GM18505 (cell line): ENCODE data around the gene CKAP2.
"Not testable (repeated sequence)": the region's sequence is repeated elsewhere in the genome, so short reads cannot be mapped to it uniquely, and the experiment has no call there.

ENCODE experiments used
- ATAC-seq: cut with Tn5 transposase; IDR thresholded peaks from one replicate; pipeline ENCODE4 v1.9.1; 2021; ENCODE audit not compliant: unreplicated experiment
- POLR2A ChIP-seq: IDR thresholded peaks from 4 replicates; pipeline ENCODE4 v1.6.1; 2011; ENCODE audit warnings: borderline replicate concordance; ENCODE audit not compliant: insufficient read depth, insufficient read length; ENCODE audit errors: extremely low read depth

Gene CKAP2

DNA sequence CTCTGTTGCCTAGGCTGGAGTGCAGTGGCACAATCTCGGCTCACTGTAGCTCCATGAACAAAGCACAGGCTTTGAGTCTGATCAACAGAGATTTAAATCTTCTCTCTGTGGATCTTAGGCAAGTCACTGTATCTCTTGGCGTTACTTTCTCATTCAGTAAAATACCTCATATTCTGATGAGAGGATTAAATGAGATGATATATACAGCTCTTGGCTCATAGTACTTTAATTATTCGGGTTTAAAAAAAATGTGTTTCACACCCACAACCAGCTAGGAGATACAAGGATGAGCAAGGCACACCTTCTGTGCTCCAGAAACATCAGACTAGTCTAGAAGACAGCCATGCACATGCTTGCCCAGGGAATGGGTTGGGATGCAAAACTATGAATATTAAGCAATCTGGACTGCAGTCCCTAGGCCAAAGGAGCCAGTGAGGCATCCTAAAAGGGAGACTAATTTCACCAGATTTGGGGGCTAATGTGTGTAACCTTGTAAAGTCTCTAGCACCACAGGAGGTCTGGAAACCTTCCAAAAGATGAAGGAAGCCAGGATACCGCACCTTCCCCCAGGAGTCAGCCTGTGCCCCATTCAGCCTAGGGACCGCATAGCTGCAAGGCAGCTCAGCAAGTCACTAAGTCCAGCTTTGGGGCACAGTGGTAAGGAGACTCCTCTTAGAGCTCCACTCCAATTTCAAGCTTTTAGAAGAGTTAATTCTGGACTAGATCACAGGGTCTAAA, 7.3 kb upstream of the CKAP2 start:
- ATAC-seq = no peak
- no peak for TF ChIP-seq POLR2A

DNA sequence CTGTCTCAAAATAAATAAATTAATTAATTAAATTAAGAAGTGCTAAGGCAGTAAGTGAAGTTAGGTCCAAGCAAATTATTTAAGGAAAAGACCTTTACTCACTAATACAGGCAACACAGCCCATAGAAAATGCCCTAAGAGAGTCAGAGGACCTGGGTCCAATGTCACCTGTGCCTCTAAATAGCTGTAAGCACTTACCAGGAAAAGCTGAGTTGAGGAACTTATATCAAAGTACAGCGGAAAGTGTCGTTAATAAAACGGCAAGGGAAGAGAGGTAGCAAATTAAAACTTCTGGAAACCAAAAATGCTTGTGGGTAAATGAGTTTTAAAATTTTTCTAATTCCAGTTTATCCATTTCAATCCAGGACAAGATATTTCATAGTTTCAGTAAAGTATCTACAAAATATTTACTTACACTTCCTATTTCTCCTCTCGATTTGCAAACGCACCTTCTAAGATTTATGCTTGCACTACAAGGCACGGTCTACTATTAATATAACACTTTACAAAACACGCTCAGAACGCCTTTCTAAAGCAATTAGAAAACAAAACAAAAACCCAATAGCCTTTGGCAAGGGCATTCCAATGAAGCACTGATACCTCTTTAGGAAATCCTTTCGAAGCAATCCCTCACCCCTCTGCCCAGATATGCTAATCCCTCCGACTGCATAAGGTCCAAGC, 5.8 kb upstream of the CKAP2 start:
- ATAC-seq = no peak
- TF ChIP-seq POLR2A = no peak

DNA sequence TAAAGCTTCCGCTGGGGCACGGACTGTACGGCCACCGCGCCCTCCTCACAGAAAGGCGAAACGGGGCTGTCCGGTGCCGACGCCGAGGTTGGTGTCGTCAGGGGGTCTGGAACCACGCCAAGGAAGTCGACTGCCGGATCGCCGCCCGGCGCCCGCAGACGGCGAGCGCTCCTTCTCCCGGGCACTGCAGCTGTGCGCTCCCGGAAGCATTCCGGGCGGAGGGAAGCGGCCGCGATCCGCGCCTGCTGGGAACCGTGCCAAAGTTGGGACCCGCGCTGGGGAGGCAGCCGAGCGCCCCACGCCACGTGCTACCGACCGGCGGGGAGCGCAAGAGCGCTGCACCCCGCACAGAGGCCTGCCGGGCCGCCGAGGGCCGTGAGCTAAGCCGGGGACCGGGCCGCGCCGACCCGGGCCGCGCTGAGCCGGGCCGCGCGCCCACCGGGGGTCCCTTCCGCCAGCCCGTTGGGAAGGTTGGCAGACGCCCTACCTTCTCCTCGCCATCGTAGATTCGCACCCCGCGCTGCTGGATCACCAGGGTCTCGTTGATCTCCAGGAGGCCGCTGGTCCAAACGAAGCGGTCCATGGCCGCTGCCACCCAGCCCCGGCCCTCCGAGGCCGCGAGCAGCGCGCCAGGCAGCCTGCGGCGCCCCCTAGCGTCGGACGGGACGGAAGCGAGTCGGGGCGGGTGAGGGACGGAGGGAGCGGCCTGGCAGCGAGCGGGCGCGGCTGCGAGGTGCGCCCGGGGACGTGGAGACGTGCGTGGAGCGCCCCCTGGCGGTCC, 5.1 kb upstream of the CKAP2 start, which contains the start of gene VPS36:
VPS36 (minus strand) TSS at position 623 of the 781 bp plus-strand sequence; CDS start at position 583, 40 bp downstream.
- TF ChIP-seq POLR2A = peak; percentile 95
- peak; percentile 73 for ATAC-seq

DNA sequence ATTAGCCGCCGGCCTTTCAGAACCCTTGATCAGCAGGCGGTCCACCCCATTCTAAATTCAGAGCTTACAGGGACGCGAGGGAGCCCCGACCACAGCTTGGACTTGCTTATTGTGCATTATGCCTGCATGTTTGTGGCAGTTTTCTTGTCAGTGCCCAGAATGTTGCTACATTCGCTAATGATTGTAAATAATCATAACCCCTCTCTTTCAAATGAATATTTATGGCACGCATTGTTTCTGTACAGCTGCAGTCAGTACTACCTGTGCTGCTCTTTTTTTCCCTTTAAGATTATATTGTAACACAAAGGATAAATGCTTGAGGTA, 4.5 kb upstream of the CKAP2 start:
- no peak for ATAC-seq
- no peak for TF ChIP-seq POLR2A

DNA sequence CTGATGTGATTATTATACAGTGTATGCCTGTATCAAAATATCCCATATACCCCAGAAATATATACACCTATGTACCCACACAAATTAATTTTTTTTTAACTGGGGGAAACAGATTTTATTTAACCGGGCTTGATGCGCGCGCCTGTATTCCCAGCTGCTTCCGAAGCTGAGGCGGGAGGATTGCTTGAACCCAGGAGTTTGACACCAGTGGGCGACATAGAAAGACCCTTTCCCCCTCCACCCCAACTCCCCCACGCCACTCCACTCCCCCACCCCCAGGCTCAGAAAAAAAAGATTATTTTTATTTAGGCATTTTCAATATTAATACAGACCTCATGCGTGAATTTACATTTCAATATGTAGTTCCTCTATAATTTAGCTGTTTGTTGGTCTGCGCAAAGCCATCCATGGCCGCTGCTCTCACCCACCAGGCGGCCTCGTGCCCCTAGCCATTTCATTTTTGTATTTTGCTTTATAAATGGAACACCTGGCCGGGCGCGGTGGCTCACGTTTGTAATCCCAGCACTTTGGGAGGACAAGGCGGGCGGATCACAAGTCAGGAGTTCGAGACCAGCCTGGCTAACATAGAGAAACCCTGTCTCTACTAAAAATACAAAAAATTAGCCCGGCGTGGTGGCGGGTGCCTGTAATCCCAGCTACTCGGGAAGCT, 4.0 kb upstream of the CKAP2 start:
- no peak for ATAC-seq
- TF ChIP-seq POLR2A = no peak

DNA sequence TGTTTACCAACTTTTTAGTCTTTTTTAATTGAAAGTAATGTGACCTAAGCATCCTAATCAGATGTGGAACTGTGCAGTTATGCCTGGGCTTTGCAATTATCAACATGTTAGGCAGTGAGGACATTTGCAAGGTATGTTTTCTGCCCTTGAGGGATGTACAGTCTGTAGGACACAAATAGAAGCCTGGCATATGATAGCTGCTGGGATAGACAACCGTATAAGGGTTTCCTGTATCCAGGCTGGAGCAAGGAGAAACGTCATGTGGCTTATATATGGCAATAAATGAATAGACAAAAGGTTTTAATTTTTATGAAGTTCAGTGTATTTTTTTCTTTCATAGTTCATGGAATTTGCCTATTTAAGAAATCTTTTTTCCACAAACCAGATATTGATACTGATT, 2.8 kb upstream of the CKAP2 start:
- TF ChIP-seq POLR2A = no peak
- no peak for ATAC-seq

DNA sequence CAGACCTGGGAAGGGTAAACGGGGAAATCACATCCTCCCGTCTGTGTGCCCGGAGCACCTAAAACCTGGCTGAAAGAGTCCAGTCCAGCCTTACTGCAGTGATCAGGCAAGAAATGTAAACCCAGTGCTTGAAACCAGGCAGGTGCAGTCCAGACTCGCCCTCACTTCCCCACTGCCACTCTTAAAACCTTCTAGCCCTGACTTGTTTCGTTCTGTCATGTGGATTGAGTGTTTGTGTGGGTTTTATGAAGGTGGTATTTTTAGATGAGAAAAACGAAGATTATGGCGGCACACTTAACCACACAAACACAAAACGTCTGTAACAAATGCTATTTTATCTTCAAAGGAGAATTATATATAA, 839 bp upstream of the CKAP2 start:
- peak; percentile 50 for TF ChIP-seq POLR2A
- ATAC-seq = peak; percentile 21

DNA sequence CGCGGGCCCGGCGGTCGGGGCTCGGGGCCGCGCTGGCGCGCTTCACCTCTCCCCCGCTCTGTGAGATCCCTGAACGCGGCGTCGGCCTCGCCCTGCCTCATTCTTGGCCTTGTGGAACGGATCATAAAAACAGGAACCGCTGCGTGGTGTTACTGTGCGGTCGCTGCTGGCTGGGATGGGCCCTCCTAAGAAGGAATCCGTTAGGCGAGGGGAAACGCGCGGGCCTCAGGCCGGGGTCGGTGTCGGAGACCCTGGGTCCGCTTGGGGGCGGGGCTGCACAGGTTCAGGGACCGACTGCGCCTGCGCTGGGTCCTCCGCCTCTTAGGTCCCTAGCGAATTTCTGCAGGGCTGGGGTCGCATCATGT, 381 bp downstream of the CKAP2 start:
- ATAC-seq = peak; percentile 37
- TF ChIP-seq POLR2A = no peak

DNA sequence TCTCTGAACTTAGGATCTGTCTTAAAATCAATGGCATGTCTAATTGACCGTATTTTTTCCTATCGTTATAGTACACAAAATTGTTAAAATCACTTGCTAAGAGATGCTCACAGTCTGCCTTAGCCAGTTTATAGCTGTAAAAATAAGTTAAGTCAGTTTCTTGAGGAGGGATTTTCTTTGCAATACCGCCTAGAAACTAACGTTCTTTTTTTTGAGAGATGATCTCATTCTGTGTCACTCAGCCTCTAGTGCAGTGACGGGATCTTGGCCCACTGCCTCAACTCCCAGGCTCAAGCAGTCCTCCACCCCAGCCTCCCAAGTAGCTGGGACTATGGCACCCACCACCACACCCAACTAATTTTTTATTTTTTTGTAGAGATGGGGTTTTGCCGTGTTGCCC, 4.4 kb downstream of the CKAP2 start:
- no peak for ATAC-seq
- TF ChIP-seq POLR2A = no peak

DNA sequence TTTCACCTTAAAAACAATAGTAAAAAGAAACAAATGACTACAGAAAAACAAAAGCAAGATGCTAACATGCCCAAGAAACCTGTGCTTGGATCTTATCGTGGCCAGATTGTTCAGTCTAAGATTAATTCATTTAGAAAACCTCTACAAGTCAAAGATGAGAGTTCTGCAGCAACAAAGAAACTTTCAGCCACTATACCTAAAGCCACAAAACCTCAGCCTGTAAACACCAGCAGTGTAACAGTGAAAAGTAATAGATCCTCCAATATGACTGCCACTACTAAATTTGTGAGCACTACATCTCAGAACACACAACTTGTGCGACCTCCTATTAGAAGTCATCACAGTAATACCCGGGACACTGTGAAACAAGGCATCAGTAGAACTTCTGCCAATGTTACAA, 6.0 kb downstream of the CKAP2 start:
- ATAC-seq = no peak
- TF ChIP-seq POLR2A = no peak

DNA sequence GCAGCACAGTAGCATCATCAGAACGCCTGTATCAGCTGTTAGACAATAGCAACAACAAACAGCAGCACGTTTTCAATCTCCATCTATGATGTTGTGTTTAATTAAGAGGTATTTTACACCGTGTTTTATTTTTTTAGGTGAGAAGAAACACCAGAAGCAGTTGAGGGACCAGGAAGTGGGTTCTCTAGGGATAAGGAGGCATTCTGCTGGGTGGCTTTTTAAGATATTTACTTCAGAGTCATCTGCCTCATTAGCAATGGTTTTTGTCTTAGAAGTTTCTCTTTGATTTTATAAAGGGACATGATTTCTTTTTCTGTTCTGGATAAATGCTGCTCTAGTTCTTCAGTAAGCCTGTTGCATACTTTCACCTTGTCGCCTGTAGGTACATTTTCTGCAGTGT, 8.2 kb downstream of the CKAP2 start:
- ATAC-seq = no peak
- TF ChIP-seq POLR2A = no peak

DNA sequence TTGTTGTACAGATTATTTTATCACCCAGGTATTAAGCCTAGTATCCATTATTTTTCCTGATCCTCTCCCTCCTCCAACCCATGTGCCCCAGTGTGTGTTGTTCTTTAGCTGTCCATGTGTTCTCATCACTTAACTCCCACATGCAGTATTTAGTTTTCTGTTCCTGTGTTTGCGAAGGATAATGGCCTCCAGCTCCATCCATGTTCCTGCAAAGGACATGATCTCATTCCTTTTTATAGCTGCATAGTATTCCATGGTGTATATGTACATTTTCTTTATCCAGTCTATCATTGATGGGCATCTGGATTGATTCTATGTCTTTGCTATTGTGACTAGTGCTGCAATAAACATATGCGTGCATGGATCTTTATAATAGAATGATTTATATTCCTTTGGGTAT, 13.2 kb downstream of the CKAP2 start:
- not testable (repeated sequence) for ATAC-seq

DNA sequence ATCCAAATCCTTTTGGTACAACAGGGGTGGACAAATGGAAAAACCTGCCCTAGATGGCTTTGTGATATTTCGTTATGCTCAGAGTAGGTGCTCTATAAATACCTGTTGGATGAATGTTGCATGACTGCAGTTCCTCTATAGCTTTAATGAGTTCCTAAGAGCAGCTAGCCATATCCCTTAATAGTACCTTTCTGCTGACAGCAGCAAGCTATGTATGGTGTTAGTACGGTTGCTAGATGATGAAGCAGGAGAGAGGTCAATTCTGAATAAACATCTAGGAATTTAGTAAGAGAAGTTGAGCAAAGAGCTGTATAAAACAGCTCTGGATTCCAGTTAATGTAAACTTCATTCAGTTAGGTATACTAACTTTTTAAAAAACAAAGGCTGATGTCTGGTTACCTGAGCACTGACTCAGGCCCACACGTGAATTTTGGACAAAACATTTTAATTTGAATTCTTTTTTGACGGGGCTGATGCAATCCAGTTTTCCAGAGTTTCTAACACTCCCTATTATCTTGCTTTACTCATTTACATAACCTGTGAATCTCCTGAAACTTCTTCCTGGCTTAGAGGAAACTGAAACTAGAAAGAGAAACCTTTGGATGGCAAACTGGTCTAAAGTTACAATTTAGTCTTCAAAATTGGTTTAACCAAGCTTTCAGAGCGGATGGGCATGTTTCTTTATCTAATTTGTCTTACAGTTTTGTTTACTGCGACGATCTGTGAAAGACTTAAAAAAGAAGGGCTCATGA, 25.6 kb downstream of the CKAP2 start:
- ATAC-seq = not testable (repeated sequence)

DNA sequence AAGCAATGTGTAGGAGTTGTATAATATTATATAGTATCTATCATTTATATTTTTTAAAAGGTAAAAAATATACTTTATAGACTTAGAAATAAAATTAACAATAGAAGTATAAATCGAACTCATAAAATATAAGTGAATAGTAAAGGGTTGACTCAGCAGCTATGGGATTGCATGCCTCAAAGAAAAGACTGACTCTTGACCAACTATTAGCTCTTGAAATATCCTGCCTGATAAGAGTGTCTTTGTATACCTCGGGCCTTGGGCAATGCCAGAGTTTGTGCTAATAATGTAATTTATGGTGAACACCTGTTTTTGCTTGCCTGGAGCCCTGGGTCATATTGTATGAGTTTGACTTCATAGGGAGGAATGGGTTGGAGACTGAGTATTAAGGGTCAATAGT, 31.8 kb downstream of the CKAP2 start:
- ATAC-seq = not testable (repeated sequence)

DNA sequence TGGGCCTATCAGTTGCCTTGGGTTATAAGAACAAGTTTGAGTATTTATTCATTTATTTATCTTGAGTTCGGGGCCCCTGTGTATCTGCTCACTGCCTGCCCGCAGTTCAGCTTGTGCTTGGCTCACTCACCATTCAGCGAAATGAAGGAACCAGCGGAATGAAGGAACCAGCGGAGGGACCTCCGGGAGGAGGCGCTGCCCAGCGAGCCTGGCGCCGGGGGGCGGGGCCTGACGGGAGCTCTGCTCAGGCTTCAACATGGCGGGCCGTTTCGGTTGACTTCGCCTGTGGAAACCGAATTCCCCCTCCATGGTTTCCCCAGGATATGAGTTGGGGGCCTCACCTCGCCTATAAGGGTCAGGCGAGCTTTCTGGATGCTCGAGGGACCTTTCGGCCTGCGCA, 33.5 kb downstream of the CKAP2 start:
- not testable (repeated sequence) for ATAC-seq

DNA sequence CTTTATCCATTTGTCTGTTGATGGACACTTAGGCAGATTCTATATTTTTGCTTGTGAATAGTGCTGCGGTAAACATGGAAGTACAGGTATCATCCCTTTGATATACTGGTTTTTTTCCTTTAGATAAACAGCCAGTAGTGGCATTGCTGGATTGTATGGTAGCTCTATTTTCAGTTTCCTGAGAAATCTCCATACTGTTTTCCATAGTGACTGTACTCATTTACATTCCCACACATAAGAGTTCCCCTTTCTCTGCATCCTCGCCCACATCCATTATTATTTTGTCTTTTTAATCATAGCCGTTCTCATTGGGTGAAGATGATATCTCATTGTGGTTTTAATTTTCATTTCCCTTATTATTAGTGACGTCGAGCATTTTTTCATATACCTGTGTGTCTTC, 35.7 kb downstream of the CKAP2 start:
- ATAC-seq = not testable (repeated sequence)

DNA sequence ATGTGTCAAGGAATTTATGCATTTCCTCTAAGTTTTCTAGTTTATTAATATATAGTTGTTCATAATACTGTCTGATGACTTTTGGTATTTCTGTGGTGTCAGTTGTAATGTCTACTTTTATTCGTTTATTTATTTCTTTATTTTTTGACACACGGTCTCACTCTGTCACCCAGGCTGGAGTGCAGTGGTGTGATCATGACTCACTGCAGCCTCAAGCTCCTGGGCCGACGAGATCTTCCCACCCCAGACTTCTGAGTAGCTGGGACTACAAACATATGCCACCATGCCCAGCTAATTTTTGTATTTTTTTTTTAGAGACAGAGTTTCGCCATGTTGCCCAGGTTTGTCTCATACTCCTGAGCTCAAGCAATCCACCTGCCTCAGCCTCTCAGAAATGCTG, 39.0 kb downstream of the CKAP2 start:
- not testable (repeated sequence) for ATAC-seq

DNA sequence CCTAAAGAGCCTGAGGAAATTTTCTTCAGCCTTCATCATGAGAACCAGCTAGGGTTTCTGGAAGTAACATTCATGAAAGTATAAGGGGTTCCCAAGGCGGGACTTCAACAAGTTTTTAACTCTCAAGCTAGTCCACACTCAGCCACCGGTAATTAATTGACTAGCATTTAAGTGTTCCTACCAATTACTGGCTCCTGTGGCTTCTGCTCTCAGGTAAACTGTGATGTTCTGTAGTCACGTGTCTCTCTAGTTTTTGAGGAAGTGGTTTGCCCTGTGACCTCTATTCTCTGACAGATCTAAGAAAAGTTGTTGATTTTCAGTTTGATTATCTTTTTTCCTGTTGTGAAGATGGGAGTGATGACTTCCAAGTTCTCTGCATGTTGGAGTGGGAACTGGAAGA, 42.7 kb downstream of the CKAP2 start:
- not testable (repeated sequence) for ATAC-seq
